Stimulated activated CD8-positive, alpha-beta memory T cell treated with anti-CD3 and anti-CD28 coated beads, Interleukin-7, amount 100 ng/mL, for 48 hours (primary cell): ENCODE measurements around the gene MRPL39.

Experiments used
- DNase-seq, 2 donors: peaks; one replicate each; pipeline ENCODE4 v3.0.0-alpha.2; 2020; ENCODE audit warnings: low read depth in 1 of 2; ENCODE audit errors: extremely low read depth in 1 of 2

MRPL39 gene

DNA sequence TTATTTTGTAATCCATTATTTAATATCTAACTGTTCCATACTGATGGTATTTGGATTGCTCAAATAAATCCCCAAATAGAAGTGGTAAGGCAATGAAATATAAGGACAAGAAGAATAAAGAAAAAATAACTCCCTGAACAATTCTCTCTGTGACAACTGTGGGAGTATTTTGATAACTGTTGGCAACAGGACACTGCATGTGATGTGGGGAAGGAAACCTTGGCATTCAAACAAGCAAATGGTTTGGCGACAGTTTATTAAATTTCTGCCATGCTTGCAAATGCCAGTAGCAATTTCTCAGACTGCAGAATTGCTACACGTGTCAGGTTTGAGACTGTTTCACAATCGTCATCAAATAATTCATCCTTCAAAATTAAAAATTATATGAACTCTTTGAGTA is 8.6 kb upstream of the MRPL39 start:
- no peak for DNase-seq

DNA sequence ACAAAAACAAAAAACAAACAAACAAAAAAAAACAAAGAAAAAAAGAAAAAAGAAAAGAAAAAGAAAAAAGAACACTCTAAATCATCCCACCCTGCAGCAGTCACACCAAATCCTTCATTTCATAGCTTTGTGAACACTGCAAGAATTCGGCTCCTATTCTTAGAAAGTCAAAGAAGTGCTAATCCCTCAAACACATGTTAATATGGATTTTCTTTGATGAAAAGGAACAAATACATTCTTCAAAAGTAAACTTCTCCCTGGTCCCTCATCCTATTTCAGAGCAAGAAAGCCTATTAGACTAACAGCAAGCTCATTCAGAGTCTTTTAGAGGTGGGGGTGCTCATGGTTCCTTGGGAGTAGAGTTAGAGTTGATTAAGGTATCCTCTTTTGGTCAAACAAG is 7.2 kb upstream of the MRPL39 start:
- DNase-seq, result no peak

DNA sequence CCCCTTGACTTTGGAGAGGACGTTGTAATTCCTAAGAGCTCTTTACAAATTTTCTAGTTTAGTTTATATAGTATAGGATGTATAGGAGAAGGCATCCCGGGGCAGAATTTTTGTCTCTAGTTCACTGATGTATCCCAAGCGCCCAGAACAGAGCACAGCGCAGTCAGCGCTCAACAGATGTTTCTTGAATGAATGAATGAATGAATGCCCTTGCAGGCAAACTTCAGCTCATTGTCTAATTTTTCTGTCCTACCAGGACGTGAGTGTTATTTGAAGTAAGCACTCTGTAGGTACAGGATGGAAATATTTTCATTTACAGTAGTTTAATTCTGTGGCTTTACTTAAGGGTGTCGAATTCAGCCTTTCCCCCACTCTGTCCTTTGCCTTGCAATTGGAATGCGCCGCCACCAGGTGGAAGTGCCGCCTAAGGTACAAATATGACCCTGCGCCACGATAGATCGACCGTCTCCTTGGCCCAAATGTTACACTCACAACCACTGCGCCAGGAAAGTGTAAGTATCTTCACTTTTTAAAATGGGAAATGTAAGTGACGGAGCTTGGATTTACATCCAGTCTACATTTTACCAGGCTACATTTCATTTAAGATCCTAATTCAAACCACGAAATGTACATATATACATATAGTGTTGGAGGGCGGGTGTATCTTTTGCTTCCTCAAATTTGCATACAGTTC is 910 bp upstream of the MRPL39 start:
- DNase-seq, result peak; percentile 43 to 63

DNA sequence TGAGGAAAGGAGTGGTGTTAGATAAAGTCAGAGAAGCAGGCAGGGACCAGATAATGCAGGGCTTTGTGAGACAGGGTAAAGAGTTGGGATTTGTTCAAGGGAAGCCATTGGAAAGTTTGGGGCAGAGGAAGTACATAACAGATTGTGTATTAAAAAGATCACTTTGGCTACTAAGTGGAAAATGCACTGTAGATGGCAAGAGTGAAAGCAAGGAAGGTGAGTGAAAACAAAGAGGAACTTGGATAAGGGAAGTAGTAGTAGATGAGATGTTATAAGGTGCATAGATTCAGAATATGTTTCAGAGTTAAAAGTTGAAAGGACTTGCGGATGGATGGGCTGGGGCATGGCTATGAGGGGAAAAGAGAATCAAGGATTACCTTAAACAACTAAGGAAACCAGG is 17.4 kb downstream of the MRPL39 start:
- no peak for DNase-seq

DNA sequence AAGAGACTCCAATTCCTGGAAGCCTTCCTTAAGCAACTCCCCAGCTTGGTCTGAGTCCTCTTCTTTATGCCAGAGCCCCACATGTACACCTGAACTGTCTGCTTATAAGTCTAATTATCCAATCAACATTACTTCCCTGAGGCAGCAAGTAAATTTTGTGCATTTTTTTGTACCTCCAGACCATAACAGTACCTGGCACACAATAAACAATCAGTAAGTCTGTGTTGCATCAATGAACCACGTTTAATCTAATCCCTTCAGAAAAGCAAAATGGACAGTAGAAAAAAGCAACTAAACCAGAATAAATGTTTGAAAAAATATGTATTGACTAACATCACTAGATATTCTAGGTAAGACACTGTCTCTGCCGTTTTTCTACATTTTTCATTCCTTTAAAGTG is 20.5 kb downstream of the MRPL39 start:
- DNase-seq, result no peak

DNA sequence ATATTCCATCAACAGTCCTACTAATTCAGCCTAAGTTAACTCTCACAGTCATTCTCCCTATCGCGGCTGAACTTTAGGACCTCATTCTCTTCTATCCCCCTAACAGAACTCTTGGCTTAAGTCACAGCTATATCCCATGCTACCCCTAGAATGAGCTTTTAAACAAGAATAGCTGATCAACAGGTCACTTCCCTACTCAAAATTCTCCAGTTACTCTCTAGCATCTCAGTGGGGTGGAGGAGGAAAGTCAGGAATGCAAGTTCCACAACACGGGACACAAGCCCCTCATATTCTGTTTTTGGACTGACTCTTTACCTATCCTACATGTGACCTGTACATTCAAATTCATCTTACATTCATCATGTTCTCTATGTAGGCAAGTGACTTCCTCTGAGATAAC is 21.0 kb downstream of the MRPL39 start:
- no peak for DNase-seq

DNA sequence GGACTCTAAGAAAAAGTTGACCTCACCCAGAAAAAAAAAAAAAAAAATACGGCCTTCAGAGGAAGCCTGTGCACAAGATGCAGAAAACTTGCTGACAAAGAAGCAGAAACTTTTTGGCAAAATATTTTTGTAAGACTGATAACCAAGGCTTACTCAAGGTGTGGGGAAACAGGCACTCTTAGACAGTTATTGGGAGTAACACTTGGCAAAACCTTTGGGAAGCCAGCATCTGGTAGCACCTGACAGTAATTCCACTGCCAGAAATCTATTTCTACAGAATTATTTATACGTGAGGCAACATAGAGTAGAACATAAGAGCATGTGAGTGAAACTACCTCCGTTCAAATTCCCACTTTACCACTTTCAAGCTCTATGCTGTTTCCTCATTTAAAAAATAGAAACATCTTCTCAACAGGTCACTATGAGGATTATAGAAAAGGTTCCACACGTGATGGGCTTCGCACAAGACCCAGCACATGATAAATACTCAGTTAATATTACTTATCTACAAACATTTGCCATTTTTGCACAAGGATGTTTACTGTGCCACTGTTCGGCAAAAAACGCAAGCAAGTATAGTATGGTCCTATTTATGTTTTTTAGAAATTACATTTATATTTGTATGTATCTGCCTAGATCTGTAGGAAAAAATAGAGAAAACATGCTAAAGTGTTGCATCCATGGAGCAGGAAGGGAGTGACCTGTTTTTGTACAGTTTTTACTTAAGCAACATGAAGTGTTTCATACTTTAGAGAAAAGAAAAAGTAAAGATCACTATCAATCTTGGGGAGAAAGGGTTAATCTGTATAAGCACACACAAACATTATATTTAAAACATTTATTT is 22.2 kb downstream of the MRPL39 start:
- DNase-seq, result no peak

DNA sequence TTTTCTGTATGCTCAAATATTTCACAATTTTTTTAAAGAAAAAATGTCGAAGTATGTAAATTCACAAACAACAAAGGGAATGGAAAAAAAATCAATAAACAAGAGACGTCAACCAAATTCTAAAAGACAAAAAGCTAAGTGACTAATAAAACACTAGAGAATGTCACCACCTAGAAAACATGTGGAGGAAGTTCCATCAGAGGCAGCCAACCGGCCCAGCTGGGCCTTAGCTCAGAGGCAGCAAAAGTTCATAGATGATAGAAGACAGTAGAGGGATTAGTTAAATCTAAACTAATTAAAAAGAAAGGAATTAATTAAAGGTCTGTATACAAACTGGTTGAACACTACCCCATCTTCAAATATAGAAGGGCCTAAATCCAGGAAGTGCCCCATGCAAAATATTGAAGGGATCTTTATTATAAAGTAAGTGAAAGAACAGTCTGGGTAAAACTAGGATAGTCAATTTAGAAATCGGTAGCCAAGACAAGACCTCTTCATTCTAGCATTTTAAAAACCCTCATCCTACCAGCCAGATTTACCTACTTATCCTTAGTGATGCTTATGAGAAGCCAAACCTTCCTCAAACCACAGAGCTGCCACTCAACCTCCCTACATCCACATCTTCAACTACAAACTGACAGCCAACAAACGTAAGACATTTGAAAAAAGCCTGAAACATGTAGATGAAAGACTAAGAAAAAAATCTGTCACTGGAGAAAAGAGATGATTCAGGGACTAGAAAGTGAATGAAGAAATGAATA is 23.7 kb downstream of the MRPL39 start:
- DNase-seq, result no peak

DNA sequence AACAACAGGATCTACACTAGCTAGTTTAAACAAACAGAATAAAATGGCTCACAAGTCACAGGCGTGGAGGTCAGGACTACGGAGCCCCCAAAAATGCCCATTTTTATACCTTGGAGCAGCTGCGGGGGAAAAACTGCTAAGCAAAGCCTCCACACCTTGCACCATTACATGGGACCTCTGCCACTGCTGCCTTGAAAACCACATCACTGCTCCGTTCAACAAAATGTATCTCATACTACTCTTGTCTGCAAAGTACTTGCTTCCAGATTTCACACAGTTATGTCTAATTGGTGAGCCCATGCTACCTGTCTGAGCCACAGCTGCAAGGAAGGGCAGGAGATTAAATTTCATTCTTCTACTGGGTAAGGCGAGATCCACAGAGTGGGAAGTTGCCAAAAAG is 24.4 kb downstream of the MRPL39 start:
- DNase-seq, result no peak

DNA sequence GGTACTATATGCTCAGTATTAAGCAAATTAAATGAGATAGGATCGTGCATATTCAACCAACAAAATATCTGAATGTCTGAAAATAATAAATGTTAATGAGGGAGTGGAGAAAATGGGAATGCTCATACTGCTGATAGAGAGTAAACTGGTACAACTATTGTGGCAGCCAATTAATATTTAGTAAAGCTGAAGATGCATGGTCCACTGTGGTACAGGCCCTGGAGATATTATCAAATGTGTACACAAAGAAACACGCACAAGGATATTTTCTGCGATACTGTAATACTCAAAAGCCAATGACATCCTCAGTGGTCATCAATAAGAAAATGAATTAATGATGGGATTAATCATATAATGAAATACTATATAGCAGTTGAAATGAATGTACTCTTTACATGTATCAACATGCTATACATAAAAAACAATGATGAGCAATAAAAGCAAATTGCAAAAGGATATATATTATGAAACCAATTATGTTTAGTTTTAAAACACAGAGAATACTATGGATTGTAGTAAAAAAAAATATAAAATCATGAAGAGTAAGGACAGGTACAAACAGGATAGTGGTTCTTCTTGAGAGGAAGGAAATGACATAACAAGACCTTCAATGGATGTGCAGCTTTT is 25.0 kb downstream of the MRPL39 start:
- DNase-seq, result no peak

DNA sequence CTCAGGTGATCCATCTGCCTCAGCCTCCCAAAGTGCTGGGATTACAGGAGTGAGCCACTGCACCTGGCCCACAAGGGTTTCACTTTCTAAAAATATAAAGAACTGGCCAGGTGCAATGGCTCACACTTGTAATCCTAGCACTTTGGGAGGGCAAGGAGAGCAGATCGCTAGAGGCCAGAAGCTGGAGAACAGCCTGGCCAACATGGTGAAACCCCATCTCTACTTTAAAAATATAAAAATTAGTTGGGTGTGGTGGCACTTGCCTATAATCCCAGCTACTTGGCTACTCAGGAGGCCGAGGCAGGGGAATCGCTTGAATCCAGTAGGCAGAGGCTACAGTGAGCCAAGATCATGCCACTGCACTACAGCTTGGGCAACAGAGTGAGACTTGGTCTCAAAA is 25.7 kb downstream of the MRPL39 start:
- no peak for DNase-seq

DNA sequence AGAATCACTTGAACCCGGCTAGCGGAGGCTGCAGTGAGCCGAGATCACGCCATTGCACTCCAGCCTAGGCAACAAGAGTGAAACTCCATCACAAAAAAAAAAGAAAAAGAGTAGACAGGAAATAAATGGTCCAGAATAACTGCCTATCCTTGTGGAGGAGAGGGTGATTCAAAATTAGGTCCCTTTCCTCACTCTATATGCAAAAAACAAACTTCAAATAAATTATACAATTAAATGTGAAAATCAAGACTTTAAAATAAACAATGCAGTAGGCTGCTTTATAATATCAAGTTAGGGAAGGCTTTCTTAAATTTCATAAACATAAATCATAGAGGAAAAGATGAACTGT is 26.4 kb downstream of the MRPL39 start:
- DNase-seq, result no peak

DNA sequence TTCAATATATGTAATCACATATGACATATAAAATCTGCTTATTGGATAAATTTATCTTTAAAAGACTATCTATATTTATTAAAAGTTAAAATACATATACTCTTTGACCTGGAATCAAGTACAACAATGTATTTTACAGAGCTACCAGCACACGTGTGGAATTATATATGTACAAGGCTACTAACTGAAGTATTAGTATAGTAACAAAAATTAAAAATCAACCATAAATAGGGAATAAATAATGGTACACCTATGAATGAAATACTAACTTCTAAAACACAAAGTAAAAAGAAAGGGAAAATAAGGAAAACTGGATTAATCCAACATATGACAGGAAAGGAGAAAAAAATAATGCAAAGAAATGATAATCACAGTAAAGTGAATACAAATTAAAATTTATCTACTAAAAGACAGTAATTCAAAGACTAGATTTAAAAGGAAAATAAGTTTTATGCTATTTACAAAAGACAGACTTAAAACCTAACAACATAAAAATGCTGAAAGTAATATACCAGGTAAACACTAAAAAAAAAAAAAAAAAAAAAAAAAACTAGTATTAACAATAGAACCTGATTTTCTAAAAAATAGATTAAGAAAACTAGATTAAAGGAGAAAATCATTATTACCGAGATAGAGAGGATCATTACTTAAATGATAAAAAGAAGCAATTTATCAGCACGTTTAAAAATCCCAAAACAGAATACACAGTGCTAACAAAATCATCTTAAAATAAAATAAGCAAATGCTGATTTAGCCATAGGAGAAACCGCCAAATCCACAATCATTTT is 27.9 kb downstream of the MRPL39 start:
- no peak for DNase-seq

DNA sequence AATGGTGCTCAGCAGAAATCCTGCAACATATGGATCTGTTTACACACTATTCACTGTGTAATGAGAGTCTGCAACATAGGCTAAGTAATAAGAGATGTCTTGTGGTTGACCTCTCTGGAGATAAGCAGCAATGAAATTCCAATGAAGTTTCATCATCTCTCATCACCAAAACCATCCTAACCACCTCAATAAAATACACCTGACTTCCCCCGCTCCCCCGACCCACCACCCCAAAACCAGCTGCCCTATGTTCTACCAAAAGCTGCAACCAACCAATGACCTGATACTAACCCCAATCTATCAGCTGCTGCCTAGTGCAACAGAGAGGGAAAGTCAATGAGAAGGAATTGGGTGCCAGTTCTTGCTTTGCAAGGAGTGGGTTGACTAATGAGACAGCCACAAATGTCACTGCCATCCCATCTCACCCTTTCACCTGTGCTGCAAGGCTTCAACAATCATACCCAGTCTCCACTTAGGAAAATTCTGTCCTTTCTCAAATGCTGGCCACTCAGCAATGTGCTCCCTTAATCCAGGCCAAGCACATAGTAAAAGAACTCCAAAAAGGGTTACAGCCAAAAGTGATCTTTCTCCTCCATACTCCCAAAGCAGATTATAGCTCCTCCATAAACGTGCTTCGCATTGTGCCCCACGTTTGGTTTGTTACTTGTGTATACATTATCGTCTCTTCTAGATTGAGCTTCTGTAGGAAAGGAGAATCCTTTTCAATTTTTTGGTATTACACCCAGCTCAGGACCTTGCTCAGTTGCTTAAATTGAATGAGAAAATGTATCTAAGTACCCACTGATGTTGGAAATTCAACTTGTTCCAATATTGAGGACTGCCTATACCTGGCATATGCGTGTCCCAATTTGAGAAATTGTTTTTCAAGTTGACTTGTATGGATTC is 29.0 kb downstream of the MRPL39 start:
- no peak for DNase-seq

DNA sequence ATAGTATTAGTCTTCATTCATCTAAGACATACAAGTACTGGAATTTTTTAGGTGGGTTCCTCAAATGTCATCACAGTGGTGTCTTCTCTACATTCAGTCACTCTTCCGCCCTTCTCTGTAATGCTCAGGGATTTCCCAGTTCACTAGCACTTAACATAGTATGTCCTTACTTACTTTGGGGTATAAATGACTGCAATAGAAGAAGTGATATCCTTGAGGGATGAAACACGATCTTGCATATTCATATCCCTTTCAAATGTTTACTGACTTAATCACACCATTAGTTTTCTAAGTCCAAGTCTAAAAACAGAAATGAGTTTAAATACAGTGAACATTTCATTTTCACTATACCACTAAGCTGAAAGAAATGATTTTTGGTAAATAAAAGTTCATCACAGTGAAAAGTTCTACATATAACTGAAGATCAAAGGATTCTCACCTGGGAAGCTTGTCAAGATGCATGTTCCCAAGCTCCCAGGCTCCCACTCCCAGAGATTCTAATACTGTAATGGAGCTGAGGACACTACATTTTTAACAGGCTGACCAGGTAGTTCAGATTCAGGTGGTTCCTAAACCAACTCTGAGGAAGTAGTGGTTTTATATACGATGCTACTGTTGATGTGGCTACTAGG is 29.7 kb downstream of the MRPL39 start:
- no peak for DNase-seq

DNA sequence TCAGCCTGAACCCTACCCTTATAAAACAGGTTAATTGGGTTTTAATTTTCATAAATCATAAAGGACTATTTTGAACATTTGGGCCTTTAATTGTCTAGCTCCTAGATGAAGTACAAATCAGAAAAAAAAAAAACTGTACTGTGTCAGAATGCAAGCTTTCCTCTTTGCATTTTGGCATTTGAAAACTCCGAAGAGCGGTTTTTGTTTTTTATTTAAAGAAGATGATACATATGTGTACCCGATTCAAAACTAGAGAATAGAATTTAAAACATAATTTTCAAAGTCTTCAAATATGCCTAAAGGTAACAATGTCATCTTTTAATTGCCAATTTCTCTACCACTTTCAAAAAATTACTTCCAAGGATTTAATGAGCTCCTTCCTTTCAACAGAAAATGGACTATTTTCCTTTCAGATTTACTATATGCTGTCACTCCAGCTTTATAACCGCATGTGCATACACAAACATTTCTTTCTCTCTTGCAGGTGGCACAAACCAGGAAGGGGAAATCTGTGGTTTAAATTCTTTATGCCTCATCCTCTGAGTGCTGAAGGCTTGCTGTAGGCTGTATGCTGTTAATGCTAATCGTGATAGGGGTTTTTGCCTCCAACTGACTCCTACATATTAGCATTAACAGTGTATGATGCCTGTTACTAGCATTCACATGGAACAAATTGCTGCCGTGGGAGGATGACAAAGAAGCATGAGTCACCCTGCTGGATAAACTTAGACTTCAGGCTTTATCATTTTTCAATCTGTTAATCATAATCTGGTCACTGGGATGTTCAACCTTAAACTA is 33.7 kb downstream of the MRPL39 start:
- DNase-seq, result peak in 1 of 2 donors; percentile 72

DNA sequence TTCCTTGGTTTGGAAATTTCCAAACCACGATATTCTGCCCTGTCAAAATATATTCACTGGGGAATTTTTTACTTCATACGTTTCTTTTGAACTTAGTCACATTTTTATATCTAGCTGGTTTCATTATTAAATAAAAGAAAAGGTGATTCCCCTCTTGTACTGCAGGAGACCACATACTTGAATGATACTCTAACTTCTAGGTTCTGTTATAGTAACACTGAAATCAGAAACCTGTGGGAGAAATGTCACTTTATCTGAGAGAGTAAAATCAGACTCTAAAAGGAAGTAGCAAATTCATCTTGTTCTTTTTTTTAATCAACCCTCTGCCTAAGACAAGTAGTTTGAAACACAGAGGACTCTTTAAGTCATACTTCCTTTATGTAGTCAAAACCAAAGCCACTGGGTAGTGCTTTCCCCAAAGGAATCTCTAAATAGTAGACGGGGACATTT is 34.4 kb downstream of the MRPL39 start:
- no peak for DNase-seq

DNA sequence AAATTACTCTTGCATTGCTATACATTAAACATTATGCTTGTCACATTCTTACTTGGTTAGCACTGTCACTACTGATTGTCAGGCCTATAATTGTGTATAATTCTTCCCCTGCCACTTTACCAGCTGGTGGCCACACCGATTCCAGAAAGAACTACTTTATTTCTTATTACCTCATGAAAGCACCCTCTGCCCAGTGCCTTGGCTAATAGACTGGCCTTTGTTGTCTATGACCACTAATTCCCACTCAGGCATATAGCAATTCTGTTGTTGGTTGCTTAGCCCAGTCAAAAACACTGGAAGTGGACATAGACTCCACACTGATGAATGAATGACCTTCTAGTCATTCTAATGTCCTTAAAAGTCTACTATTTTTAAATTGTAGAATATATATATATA is 35.6 kb downstream of the MRPL39 start:
- no peak for DNase-seq
